ENCODE data around the gene ARHGEF17.
A peak's percentile ranks its signal among the peaks of the same experiment; 100 is the strongest.

Gene ARHGEF17

GRCh38 chr11:73382183-73382582 lies 74.1 kb downstream of the ARHGEF17 start:
- no peak for DNase-seq (ENCODE audit: low read depth)

GRCh38 chr11:73382747-73383146 lies 74.7 kb downstream of the ARHGEF17 start:
- DNase-seq (ENCODE audit: low read depth), result no peak

- DNase-seq (ENCODE audit: low read depth), result no peak
Measured at GRCh38 chr11:73383249-73384124, 75.4 kb downstream of the ARHGEF17 start.

- no peak for DNase-seq (ENCODE audit: low read depth)
Measured at GRCh38 chr11:73384125-73384441, 76.0 kb downstream of the ARHGEF17 start.

GRCh38 chr11:73384531-73384871 lies 76.4 kb downstream of the ARHGEF17 start:
- DNase-seq (ENCODE audit: low read depth), result no peak

GRCh38 chr11:73384872-73385689 lies 77.0 kb downstream of the ARHGEF17 start:
- peak; percentile 37 for DNase-seq (ENCODE audit: low read depth)

GRCh38 chr11:73386016-73386415 lies 77.9 kb downstream of the ARHGEF17 start:
- no peak for DNase-seq (ENCODE audit: low read depth)

GRCh38 chr11:73386546-73386945 lies 78.5 kb downstream of the ARHGEF17 start:
- no peak for DNase-seq (ENCODE audit: low read depth)

GRCh38 chr11:73387594-73388264 lies 79.7 kb downstream of the ARHGEF17 start:
- DNase-seq (ENCODE audit: low read depth), result no peak

GRCh38 chr11:73388265-73389133 lies 80.4 kb downstream of the ARHGEF17 start:
- no peak for DNase-seq (ENCODE audit: low read depth)

GRCh38 chr11:73389134-73389525 lies 81.1 kb downstream of the ARHGEF17 start:
- no peak for DNase-seq (ENCODE audit: low read depth)

GRCh38 chr11:73389916-73390315 lies 81.8 kb downstream of the ARHGEF17 start:
- no peak for DNase-seq (ENCODE audit: low read depth)

- no peak for DNase-seq (ENCODE audit: low read depth)
Measured at GRCh38 chr11:73390601-73391565, 82.8 kb downstream of the ARHGEF17 start.

GRCh38 chr11:73391665-73392064 lies 83.6 kb downstream of the ARHGEF17 start:
- no peak for DNase-seq (ENCODE audit: low read depth)

- DNase-seq (ENCODE audit: low read depth), result no peak
Measured at GRCh38 chr11:73392108-73393010, 84.3 kb downstream of the ARHGEF17 start.

GRCh38 chr11:73393011-73393380 lies 84.9 kb downstream of the ARHGEF17 start:
- no peak for DNase-seq (ENCODE audit: low read depth)

- DNase-seq (ENCODE audit: low read depth), result peak; percentile 47
Measured at GRCh38 chr11:73393479-73394415, 85.7 kb downstream of the ARHGEF17 start.

Measured in stimulated activated CD4-positive, alpha-beta T cell treated with anti-CD3 and anti-CD28 coated beads, Interleukin-2, amount 100 ng/mL, for 4 hours (primary cell).